Spleen (tissue), 11 donors: Measurements from ENCODE around the gene ZFPL1. TPM values are rescaled to one million over a fixed set of nuclear protein-coding genes. Genes with fewer than 3 reads are reported as not detected.

Experiments used
- DNase-seq: peaks from one replicate; pipeline ENCODE4 v3.0.0-alpha.2; 2020
- H3K27ac ChIP-seq, 8 donors: fragments of 200-600 bp; sonication (generic) in 7 of 8; 1 replicate in 4 of 8; 2 replicates in 4 of 8; pipeline versions ENCODE4 v1.5.0 to v1.8.0; 2016 to 2021; ENCODE audit warnings: inconsistent platforms in 4 of 8, mild to moderate bottlenecking in 4 of 8, moderate library complexity in 1 of 8
- H3K27me3 ChIP-seq, 7 donors: fragments of 200-600 bp; sonication (generic) in 6 of 7; replicated peaks in 1 of 7; 1 replicate in 4 of 7; 2 replicates in 3 of 7; pipeline versions ENCODE4 v1.5.0 to v1.8.0; 2016 to 2021; ENCODE audit warnings: inconsistent platforms in 3 of 7, mild to moderate bottlenecking in 1 of 7
- H3K36me3 ChIP-seq, 6 donors: fragments of 200-600 bp; sonication (generic) in 5 of 6; 1 replicate in 4 of 6; 2 replicates in 2 of 6; pipeline versions ENCODE4 v1.5.0 to v1.8.0; 2016 to 2021; ENCODE audit warnings: inconsistent platforms in 2 of 6
- H3K4me1 ChIP-seq, 6 donors: fragments of 200-600 bp; sonication (generic) in 5 of 6; 1 replicate in 3 of 6; 2 replicates in 3 of 6; pipeline versions ENCODE4 v1.5.0 to v1.8.0; 2016 to 2021; ENCODE audit warnings: inconsistent platforms in 3 of 6
- H3K4me3 ChIP-seq, 8 donors: fragments of 200-600 bp; sonication (generic) in 7 of 8; 1 replicate in 4 of 8; 2 replicates in 4 of 8; pipeline versions ENCODE4 v1.5.0 to v1.8.0; 2016 to 2021; ENCODE audit warnings: inconsistent platforms in 4 of 8, mild to moderate bottlenecking in 4 of 8, moderate library complexity in 2 of 8
- H3K9me3 ChIP-seq, 8 donors: fragments of 200-600 bp; sonication (generic) in 7 of 8; 1 replicate in 4 of 8; 2 replicates in 4 of 8; pipeline versions ENCODE4 v1.5.0 to v1.8.0; 2016 to 2021; ENCODE audit warnings: inconsistent platforms in 4 of 8
- POLR2A ChIP-seq, 3 donors: fragments of 450-650 bp; IDR thresholded peaks; one replicate each; pipeline ENCODE4 v1.5.1; 2017; ENCODE audit warnings: antibody characterized with exemption in 3 of 3, mild to moderate bottlenecking in 1 of 3
- POLR2AphosphoS5 ChIP-seq, 3 donors: sonication (generic); formaldehyde crosslinking; IDR thresholded peaks; one replicate each; pipeline ENCODE4 v1.5.1; 2017; ENCODE audit warnings: antibody characterized with exemption in 3 of 3
- WGBS, 5 donors: extraction: QIAGEN DNeasy Blood & Tissue Kit in 3 of 5; methylation state at CpG; one replicate each; pipeline versions ENCODE4 v1.1.5 to v1.1.7; 2013 to 2018; 5-methylcytosine and 5-hydroxymethylcytosine counted together
- intact Hi-C: fragments of 100-400 bp; cut with DNase I; formaldehyde crosslinking; loops from one replicate; pipeline ENCODE4 v1.15.0; 2023; ENCODE audit warnings: low total_unique reads
- polyA plus RNA-seq, 3 donors: library from polyadenylated mRNA; stranded (reverse); fragments of 200-250 nt; gene quantifications; one replicate each; pipeline ENCODE4 v1.2.1, GENCODE V29; 2013
- total RNA-seq, 7 donors: library from RNA; depleted of rRNA in 3 of 7; stranded (reverse); fragments of >200 nt in 3 of 7; fragmentation: NEBNext Ultra II Directional in 4 of 7; extraction: Animal tissue kit (Norgen Biotek cat#: 25700) in 4 of 7; gene quantifications; one replicate each; pipeline versions ENCODE4 v1.1.0 to v1.2.1, GENCODE V29; 2016 to 2021
- TF ChIP-seq, protein P1 (sequence below), 11 experiments: fragments of 200-600 bp in 7 of 11; fragments of 450-650 bp in 4 of 11; sonication (generic) in 4 of 11; IDR thresholded peaks in 8 of 11; conservative IDR thresholded peaks in 3 of 11; 1 replicate in 7 of 11; 2 replicates in 4 of 11; pipeline versions ENCODE4 v1.4.0 to v1.8.0; 2016 to 2021; ENCODE audit warnings: antibody characterized with exemption in 11 of 11, inconsistent platforms in 4 of 11, mild to moderate bottlenecking in 1 of 11
- donor health status: healthy with polysubstance abuse.
- donor health status: DM: no; HTN: no; CAD: no; lungs with moderate emphysema.
- donor health status: DM: no; HTN: no; CAD: no.
- donor health status: Bipolar disorder and iron deficiency.
- donor health status: healthy.
- donor health status: DM: no; HTN: no; CAD: no.
- donor health status: DM: yes; HTN: yes; CAD: no.

The ZFPL1 gene
- total and polyA plus RNA-seq, 10 donors, result 23.5 to 52.0 (median 29.9) TPM

DNA sequence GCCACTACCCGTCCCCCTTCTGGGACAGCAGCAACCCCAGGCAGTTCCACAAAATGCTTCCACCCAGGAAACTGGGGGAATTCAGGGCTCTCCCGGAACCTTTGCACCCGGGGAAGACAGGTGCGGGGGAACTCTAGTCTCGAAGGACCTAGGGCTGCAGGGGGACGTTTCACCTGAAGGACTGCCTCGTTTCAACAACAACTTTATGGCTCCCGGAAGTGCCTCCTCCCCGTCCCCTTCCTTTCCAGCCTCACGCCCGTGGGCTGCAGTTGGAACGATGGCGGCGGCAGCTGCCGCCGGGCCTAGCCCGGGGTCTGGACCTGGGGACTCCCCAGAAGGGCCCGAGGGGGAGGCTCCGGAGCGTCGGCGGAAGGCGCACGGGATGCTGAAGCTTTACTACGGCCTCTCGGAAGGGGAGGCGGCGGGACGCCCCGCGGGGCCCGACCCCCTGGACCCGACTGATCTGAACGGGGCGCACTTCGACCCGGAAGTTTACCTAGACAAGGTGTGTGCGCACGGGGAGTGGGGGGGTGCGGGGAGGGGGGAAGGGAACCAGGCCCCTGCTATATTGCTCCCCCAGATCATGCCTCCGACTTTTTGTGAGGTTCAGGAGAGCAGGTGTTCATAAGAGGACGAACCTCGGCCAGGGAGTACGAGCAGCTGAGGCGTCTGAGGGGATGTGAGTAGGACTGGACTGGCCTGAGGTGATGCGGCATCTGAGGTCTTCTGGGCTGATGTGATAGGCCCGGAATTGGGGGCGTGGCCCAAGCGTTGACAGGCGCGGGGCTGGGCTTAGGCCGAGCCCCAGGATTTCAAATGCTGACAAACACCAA lies 12.2 kb downstream of the ZFPL1 start, which contains the start of gene VPS51:
Gene VPS51, plus strand, starts transcription at position 241 of the 833 bp plus-strand sequence. Its CDS starts 37 bp downstream, at position 278.
- Histone ChIP-seq H3K27me3 (no peaks in the 10 kb centered on the region), H3K4me1 (peaks cover 15 to 37% (median 23%) of the 10 kb centered on the region in 6 donors), H3K9me3 (no peaks in the 10 kb centered on the region), H3K27ac (peak within 1 kb of the TSS; percentile 73 to 96 (median 93)), H3K36me3 (peaks cover 0 to 40% (median 4%) of the 10 kb centered on the region in 6 donors), H3K4me3 (peak within 1 kb of the TSS; percentile 72 to 95 (median 90))
- peak; percentile 95 for DNase-seq
- WGBS, 5 donors, result 0 to 1% (median 1%) methylated on average over 4 to 52 of the region's 52 CpGs
- intact Hi-C loops, result no loop called here
- TF ChIP-seq POLR2AphosphoS5 (IDR thresholded peaks at IDR 0.05) (peak; percentile 82 to 90 (median 89)), POLR2A (IDR thresholded peaks at IDR 0.05) (peak; percentile 19 to 88 (median 47))
- TF ChIP-seq, protein P1, sequence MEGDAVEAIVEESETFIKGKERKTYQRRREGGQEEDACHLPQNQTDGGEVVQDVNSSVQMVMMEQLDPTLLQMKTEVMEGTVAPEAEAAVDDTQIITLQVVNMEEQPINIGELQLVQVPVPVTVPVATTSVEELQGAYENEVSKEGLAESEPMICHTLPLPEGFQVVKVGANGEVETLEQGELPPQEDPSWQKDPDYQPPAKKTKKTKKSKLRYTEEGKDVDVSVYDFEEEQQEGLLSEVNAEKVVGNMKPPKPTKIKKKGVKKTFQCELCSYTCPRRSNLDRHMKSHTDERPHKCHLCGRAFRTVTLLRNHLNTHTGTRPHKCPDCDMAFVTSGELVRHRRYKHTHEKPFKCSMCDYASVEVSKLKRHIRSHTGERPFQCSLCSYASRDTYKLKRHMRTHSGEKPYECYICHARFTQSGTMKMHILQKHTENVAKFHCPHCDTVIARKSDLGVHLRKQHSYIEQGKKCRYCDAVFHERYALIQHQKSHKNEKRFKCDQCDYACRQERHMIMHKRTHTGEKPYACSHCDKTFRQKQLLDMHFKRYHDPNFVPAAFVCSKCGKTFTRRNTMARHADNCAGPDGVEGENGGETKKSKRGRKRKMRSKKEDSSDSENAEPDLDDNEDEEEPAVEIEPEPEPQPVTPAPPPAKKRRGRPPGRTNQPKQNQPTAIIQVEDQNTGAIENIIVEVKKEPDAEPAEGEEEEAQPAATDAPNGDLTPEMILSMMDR (IDR thresholded peaks at IDR 0.05 in 8 of 11, conservative IDR thresholded peaks at IDR 0.05 in 3 of 11), result peak in 9 of 11 experiments; percentile 18 to 40 (median 31)

DNA sequence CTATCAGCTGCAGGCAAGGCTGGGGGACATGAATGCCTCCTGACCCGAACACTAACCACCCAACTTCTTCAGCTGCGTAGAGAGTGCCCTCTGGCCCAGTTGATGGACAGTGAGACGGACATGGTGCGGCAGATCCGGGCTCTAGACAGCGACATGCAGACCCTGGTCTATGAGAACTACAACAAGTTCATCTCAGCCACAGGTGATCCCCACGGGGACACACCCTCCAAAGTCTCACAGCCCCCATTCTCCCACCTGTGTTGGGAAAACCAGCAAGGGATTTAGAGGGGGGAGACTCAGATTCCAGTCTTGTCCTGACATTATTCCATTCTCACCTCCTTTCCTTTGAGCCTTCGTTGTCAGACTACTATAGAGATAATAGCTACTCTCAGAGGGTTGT lies 12.9 kb downstream of the ZFPL1 start:
- TF ChIP-seq, protein P1 (IDR thresholded peaks at IDR 0.05 in 8 of 11, conservative IDR thresholded peaks at IDR 0.05 in 3 of 11), result no peak
- TF ChIP-seq POLR2AphosphoS5 (IDR thresholded peaks at IDR 0.05), result no peak
- no peak for TF ChIP-seq POLR2A (IDR thresholded peaks at IDR 0.05)
- Histone ChIP-seq H3K36me3 (peaks cover 0 to 47% (median 4%) of the 10 kb centered on the region in 6 donors), H3K27me3 (no peaks in the 10 kb centered on the region), H3K4me3 (peak overlapping the region; percentile 72 to 95 (median 90)), H3K27ac (peak overlapping the region; percentile 73 to 96 (median 93)), H3K4me1 (peaks cover 15 to 37% (median 23%) of the 10 kb centered on the region in 6 donors), H3K9me3 (no peaks in the 10 kb centered on the region)
- 53 to 62% (median 57%) methylated on average over 8 of the region's 8 CpGs for WGBS, 5 donors
- no peak for DNase-seq
- intact Hi-C loops, result no loop called here

DNA sequence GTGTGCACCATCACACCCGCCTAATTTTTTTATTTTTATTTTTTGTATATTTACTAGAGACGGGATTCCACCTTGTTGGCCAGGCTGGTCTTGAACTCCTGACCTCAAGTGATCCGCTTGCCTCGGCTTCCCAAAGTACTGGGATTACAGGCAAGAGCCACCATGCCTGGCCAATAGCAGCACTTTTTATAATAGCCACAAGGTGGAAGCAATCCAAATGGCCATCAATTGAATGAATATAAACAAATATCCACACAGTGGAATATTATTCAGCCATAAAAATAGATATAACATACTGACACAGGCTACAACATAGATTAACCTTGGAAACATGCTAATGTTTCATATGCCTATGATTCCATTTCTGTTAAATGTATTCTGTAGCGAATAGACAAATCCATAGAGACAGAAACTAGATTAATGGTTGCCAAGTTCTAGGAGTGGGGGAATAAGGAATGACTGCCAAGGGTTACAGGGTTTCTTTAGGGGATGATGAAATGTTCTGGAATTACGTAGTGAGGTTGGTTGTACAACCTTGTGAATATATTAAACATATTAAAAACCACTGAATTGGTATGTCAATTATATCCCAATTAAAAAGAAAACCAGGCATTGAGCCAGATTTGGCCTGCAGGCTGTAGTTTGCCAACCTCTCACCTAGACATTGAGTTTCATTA lies 16.8 kb downstream of the ZFPL1 start:
- WGBS, 5 donors, result 91 to 95% (median 93%) methylated on average over 6 of the region's 6 CpGs
- intact Hi-C loops, result no loop called here

More for the DNA sequence above, 16.8 kb downstream of the ZFPL1 start:
- no peak overlapping the region for H3K4me3 ChIP-seq
- TF ChIP-seq, protein P1 (IDR thresholded peaks at IDR 0.05 in 8 of 11, conservative IDR thresholded peaks at IDR 0.05 in 3 of 11), result no peak
- TF ChIP-seq POLR2A (IDR thresholded peaks at IDR 0.05) (no peak), POLR2AphosphoS5 (IDR thresholded peaks at IDR 0.05) (no peak)
- peaks cover 0 to 83% (median 17%) of the 10 kb centered on the region in 6 donors for H3K36me3 ChIP-seq
- H3K27me3 ChIP-seq, result no peaks in the 10 kb centered on the region
- H3K4me1 ChIP-seq, result peaks cover 13 to 54% (median 21%) of the 10 kb centered on the region in 6 donors
- no peak overlapping the region for H3K27ac ChIP-seq
- DNase-seq, result no peak
- no peaks in the 10 kb centered on the region for H3K9me3 ChIP-seq
